ENCODE results near the gene ZNF599.
"Not testable (repeated sequence)": the region's sequence is repeated elsewhere in the genome, so short reads cannot be mapped to it uniquely, and the experiment has no call there.

ZNF599 gene

DNA sequence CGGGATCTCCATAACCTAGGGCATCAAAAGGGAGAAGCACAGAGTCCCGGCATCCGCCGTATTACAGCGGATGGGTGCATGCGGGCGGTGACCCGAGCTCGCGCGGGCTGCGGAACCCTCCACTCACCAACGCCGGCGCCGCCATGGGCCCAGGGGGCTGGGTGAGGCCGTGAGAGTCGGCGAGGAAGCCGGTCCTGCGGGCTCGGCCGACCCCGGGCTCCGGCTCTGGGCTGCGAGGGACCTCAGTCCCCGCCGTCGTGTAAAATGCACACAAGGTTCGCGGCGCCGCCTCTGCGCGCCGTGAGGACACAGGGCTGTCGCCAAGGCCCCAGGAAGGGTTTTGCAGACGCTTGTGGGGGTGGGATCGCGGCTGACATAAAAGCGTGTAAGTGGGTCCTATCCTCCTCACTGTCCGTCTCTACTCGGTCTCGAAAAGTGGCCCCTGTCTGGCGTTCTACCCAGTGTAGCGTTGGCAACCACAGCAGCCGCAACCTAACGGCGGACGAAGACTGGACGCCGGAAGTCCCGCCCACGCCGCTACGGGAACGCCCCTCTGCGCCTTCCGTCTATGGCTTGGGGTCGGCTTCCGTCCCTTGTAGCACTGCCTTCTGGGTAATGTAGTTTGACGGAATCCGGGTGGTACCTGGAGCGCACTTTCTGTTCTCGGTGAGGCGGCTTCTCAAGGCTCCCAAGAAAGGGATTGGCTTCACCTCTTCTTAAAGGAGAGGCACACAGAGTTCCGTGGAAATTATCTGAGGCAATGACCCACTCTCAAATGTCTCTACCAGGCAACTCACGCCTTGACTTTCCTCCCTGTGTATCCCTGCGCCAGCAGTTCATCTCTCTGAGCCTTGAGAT, at the start of gene ZNF599:
Gene ZNF599, minus strand, starts transcription at position 519 of the 858 bp plus-strand sequence. Its CDS starts 374 bp downstream, at position 145.
- peak; percentile 76 for DNase-seq

- no peak for DNase-seq
Observed at GRCh38 chr19:34818270-34818669, 45.3 kb upstream of the ZNF599 start.

DNA sequence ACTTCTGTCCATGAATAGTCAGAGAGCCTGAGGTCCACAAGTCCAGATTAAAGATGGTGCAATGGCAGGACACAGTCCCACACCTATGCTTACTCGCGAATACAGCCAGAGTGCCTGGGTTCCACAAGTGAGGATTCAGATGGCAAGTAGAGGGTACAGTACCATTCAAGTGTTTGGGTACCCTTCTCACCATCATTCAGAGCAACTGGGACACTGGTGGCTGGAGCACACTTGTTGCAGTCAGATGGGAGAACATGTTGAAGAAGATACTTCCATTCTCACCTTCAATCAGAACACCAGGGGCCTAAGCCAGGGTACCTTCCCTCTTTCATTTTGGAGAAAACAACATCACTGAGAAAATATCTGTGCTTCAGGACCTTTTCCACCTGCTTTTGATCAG, 43.7 kb upstream of the ZNF599 start:
- DNase-seq = no peak

- no peak for DNase-seq
Observed at GRCh38 chr19:34808566-34808965, 35.6 kb upstream of the ZNF599 start.

DNA sequence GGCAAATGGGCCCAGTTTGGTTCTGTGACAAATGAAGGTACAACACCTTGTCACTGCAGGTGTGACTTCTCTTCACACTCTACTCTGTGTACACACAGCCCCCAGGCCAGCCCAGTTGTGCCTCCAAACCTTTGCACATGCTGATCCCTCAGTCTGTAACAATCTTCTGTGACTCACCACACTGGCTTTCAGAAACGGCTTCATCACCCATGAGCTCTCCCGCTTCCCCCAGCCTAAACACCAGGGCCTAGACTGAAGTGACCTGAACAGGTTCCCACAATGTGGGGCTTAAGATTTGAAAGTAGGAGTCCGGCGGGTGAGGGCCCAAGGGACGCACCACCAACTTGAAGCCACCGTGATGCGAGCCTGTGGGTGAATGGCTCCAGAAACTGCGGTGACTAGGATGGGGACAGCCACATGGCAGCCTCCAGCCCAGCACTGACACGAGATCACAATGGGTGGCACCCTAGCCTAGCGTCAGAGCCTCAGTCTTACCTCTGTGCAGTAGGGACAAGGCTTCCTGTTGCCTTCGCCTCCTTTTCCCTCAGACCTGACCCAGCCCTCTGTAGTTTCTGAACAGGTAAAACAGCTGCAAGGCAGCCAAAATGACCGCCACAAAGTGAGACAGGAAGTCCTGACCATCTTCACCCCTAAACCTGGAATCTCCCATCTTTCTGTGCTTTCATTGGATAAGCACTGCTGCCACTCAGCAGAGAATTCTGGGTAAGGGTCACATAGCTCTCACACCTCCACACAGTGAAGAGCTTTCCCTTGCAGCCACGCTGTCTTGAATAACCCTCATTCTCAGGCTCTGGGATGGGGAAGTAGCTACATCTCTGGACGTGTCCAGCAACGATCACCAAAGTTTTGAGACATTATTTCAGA, 34.2 kb upstream of the ZNF599 start:
- no peak for DNase-seq

DNA sequence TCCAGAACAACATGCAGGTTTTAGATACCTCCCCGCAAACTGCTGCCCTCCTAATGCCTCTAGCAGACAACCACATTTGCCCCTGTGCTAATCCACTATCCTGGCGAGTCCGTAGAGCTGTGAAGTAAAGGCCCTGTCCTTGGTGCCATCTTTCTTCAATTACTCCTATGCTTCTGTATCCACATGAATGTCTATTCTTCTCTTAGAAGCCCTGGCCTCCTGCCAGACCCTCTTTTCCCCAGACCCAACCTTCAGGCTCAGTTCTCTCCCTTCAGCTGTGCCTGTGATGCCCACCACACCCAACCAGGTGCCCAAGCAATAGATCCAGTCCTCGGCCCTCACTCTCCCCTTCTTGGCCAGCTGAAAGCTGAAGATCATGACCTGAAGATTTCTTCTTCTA, 31.1 kb upstream of the ZNF599 start:
- DNase-seq = no peak

- not testable (repeated sequence) for DNase-seq
Observed at GRCh38 chr19:34796953-34797352, 23.9 kb upstream of the ZNF599 start.

GRCh38 chr19:34794066-34794960, 21.3 kb upstream of the ZNF599 start:
- no peak for DNase-seq

DNA sequence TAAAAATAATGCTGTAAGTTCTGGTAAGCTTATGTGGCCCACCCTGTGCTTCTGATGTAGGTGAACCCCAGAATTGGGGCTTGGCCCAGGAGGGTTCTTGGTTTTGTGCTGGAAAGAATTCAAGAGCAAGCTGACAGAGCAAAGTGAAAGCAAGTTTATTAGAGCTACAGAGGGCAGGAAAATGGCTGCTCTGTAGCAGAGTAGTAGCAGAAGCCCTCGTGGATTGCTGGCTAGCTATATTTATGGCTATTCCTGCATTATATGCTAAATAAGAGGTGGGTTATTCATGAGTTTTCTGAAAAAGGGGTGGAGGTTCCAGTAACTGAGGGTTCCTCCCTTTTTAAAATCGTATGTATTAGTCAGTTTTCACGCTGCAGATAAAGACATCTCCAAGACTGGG, 20.6 kb upstream of the ZNF599 start:
- no peak for DNase-seq

DNA sequence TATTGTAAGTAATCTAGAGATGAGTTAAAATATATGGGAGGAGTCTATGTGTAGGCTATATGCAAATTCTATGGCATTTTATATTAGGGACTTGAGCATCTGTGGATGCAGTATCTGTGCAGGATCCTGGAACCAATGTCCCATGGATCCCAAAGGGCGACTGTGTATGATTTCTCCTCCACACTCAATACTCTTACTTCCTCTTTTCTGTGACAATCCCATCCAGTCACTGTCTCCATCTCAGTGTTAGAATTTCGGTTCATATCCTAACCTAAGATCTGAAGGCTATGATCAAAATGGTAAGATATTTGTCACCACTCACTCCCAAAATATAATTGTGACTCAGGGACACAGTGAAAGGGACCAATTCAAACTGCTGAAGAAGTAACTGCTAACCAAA, 15.1 kb upstream of the ZNF599 start:
- no peak for DNase-seq

DNA sequence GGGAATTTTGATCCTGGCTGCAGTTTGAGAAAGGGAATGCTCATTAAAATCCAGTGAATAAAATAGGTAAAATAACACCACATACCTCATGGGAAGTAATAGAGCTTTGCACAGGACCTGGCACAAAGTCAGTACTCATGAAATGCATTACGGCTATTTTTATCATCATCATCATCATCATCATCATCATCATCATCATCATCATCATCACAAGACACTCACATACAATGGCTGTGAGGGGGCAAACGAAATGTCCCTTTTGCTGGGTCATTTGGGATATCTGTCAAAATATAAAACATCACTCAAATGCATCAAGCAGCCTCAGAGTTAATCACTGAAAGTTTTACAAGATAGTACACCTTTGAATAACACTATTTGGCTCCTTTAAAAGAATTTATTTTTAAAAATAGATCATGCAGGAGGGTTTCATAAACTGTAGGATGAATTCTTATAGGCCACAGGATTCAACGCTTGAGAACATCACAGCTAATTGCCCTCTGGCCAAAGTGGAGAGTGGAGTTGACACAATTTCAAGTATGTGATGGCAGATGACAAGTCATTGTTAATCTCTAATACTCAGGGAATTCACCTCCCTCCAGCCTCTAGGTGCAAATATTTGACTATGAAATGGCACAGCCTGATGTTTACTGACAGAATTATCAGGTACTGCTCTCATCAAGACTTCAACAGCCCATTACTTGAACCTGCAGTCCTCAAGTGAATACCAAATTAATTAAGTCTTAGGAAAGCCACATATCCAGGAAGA, 14.2 kb upstream of the ZNF599 start:
- no peak for DNase-seq

GRCh38 chr19:34786236-34786635, 13.2 kb upstream of the ZNF599 start:
- DNase-seq = no peak

DNA sequence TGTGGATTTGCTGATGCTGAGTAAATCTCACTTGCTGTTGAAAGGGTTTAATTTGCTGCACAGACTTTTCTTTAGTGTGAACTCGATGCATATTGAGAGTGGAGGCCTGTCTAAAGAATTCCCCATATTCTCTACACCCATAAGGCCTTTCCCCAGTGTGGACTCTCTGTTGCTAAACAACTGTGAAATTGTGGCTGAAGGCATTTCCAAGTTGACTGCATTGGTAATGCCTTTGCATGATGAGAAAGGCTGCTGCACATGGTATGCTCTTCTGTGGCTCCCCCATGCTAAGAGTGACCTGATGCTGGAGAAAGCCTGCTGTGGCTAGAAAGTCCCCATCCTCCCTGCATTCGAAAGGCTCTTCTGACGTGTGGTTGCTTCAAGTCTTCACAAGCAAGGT, 6.6 kb upstream of the ZNF599 start:
- DNase-seq = no peak

GRCh38 chr19:34778342-34778741, 5.3 kb upstream of the ZNF599 start:
- DNase-seq = no peak

GRCh38 chr19:34774857-34775256, 1.8 kb upstream of the ZNF599 start:
- DNase-seq = no peak

DNA sequence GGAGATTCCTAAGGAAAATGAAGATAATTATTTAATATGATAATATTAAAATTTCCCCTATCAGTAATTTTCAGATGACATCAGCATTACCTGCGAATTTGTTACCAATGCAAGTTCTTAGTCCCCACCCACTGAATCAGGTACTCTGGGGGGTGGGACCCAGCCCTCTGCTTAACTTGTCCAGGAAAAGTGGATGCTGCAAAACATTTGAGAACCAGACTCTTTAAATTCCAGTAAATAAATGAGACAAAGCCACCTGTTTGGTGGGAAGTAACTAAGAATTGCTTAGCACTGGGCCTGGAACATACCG, 495 bp upstream of the ZNF599 start:
- DNase-seq = no peak

GRCh38 chr19:34767951-34768350, 5.1 kb downstream of the ZNF599 start:
- no peak for DNase-seq

GRCh38 chr19:34766386-34766785, 6.6 kb downstream of the ZNF599 start:
- DNase-seq = no peak

DNA sequence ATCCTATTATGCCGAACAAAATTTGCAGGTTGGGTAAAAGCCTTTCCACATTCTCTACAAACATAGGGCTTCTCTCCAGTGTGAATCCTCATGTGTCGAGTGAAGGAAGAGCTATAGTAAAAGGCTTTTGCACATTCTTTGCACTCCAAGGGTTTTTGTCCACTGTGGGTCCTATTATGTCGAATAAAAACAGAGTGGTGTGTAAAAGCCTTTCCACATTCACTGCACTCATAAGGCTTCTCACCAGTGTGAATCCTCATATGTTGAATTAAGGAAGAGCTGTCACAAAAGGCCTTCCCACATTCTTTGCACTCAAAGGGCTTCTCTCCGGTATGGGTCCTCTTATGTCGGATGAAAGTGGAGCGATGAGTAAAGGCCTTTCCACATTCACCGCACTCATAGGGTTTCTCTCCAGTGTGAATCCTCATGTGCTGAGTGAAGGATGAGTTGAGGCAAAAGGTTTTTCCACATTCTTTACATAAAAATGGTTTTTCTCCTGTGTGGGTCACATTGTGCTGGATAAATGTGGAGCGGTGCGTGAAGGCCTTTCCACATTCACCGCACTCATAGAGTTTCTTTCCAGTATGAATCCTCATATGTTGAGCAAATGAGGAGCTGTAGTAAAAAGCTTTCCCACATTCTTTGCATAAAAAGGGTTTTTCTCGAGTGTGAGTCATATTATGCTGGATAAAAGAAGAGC, 13.6 kb downstream of the ZNF599 start:
- no peak for DNase-seq

GRCh38 chr19:34757441-34757840, 15.6 kb downstream of the ZNF599 start:
- DNase-seq = no peak

DNA sequence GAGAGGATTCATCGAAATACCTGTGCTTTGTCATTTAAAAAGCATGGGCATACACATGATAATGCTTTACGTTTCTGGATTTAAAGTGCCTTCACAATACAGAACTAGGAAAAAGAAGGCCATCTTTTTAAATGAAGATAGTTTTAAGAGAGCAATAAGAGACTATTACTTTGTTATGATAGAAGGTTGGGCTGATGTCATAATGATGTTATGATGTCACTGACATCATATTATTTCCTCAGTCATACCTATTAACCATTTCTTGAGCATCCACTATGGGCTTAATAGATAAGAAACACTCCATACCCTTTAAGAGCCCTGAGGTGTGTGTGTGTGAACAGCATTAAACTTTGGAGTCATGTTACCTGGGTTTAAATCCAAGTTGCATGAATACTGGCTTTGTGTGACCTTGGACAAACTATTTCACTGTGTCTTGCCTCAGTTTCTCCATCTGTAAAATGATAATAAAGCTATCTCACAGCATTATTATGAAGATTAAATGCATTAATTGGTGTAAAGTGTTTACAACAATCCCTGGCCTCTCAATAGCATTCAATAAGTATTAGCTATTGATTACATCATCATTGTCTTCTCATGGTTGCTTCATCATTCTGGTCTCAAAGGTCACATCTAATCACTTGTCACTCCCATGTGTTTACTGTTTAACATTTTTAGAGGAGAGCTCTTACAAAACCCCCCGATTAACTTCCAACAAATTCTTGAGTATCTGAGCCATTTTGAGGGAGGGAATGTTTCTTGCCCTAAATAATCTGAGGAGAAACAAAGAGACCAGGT, 27.9 kb downstream of the ZNF599 start:
- DNase-seq = no peak

Data from NCI-H510A treated with DMSO at 0.1 percent for 48 hours (cell line).